Measurements from ENCODE around the gene DGKZ. TPM values are rescaled to one million over a fixed set of nuclear protein-coding genes. Genes with fewer than 3 reads are reported as not detected.

DGKZ gene
- total RNA-seq, 1 donor from 2014 or later: 53.6 TPM

DNA sequence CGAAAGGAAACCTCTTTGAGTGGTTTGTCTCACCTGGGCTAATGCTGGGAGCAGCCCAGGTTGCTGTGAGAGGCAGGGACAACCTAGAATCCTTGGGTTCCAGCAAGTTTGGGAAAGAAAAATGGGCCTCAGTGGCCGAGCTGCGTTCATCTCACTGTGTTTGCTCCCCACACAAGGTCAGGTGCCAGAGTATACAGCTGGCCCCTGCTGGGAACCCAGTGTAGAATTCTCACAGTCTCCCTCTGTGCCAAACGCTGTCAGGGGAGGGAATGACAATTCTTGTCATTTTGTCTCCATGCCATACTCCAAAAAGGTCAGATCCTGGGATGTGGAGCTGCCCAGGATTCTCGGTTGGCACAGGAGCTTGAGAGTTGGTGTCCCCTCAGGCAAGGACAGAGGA lies 4.3 kb downstream of the DGKZ start:
- CTCF ChIA-PET: interaction anchor here (1.3 to 2.1 kb wide), 3 partner anchors 10 to 17 kb away, joined by 3 to 9 read pairs (median 5); no protein-coding TSS in a partner anchor
- intact Hi-C loops (cut with micrococcal nuclease): no loop called here
- TF ChIP-seq, protein P1, sequence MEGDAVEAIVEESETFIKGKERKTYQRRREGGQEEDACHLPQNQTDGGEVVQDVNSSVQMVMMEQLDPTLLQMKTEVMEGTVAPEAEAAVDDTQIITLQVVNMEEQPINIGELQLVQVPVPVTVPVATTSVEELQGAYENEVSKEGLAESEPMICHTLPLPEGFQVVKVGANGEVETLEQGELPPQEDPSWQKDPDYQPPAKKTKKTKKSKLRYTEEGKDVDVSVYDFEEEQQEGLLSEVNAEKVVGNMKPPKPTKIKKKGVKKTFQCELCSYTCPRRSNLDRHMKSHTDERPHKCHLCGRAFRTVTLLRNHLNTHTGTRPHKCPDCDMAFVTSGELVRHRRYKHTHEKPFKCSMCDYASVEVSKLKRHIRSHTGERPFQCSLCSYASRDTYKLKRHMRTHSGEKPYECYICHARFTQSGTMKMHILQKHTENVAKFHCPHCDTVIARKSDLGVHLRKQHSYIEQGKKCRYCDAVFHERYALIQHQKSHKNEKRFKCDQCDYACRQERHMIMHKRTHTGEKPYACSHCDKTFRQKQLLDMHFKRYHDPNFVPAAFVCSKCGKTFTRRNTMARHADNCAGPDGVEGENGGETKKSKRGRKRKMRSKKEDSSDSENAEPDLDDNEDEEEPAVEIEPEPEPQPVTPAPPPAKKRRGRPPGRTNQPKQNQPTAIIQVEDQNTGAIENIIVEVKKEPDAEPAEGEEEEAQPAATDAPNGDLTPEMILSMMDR (IDR thresholded peaks at IDR 0.05): no peak
- Mint-ChIP-seq H3K27ac (no peak overlapping the region), H3K4me1 (peaks cover 41% of the 10 kb centered on the region), H3K4me3 (no peak overlapping the region), H3K27me3 (no peaks in the 10 kb centered on the region), H3K36me3 (ENCODE audit: low read depth) (peaks cover 12% of the 10 kb centered on the region), H3K9me3 (no peaks in the 10 kb centered on the region)
- no peak for ATAC-seq (ENCODE audit: low read depth)
- POLR2A ChIA-PET: interaction anchor here (0.6 to 1.2 kb wide), 2 partner anchors 9 to 884 kb away, joined by 3 to 5 read pairs; no protein-coding TSS in a partner anchor
- DNase-seq: no peak

GRCh38 chr11:46352063-46352841 lies 5.0 kb downstream of the DGKZ start:
- Mint-ChIP-seq H3K27me3 (no peaks in the 10 kb centered on the region), H3K36me3 (ENCODE audit: low read depth) (peaks cover 12% of the 10 kb centered on the region), H3K9me3 (no peaks in the 10 kb centered on the region), H3K4me1 (peaks cover 36% of the 10 kb centered on the region), H3K27ac (no peak overlapping the region), H3K4me3 (no peak overlapping the region)
- CTCF ChIA-PET: interaction anchor here (1.3 to 2.1 kb wide), 3 partner anchors 9 to 16 kb away, joined by 3 to 9 read pairs (median 5); no protein-coding TSS in a partner anchor
- TF ChIP-seq, protein P1 (IDR thresholded peaks at IDR 0.05): no peak
- no peak for DNase-seq
- ATAC-seq (ENCODE audit: low read depth): no peak
- POLR2A ChIA-PET: interaction anchor here (0.6 to 1.2 kb wide), 2 partner anchors 9 to 884 kb away, joined by 3 to 5 read pairs; no protein-coding TSS in a partner anchor
- intact Hi-C loops (cut with micrococcal nuclease): no loop called here

DNA sequence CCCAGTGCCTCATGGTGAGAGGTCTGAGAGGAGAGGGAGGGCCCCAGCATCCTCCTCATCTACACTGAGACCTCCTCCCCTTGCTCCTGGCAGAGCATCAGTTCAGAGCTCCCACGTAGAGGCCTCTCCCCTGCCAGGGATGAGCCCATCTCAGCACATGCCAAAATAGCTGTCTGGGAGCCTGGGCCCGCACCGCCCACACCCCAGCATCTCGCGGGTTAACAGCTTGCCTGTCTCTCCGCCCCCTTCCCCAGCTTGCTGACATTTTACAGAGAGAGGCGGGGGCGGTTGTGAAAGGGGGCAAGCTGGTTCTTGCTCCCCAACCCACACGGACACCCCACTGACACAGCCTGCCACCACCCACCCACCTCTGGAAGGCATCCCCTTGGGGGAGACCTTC lies 6.4 kb downstream of the DGKZ start:
- peaks cover 12% of the 10 kb centered on the region for H3K36me3 Mint-ChIP-seq (ENCODE audit: low read depth)
- CTCF ChIA-PET: interaction anchor here (1.1 kb wide), 1 partner anchor 15 kb away, joined by 3 read pairs; no protein-coding TSS in a partner anchor
- TF ChIP-seq, protein P1 (IDR thresholded peaks at IDR 0.05): no peak
- DNase-seq: no peak
- no peak for ATAC-seq (ENCODE audit: low read depth)
- no peaks in the 10 kb centered on the region for H3K9me3 Mint-ChIP-seq
- no peaks in the 10 kb centered on the region for H3K27me3 Mint-ChIP-seq
- H3K27ac Mint-ChIP-seq: no peak overlapping the region
- no peak overlapping the region for H3K4me3 Mint-ChIP-seq
- H3K4me1 Mint-ChIP-seq: peaks cover 28% of the 10 kb centered on the region
- intact Hi-C loops (cut with micrococcal nuclease): no loop called here
- POLR2A ChIA-PET: no interaction called here

GRCh38 chr11:46356924-46357482 lies 9.7 kb downstream of the DGKZ start:
- ATAC-seq (ENCODE audit: low read depth) (no peak), DNase-seq (no peak)
- Mint-ChIP-seq H3K36me3 (ENCODE audit: low read depth) (peaks cover 12% of the 10 kb centered on the region), H3K27ac (no peak overlapping the region), H3K4me1 (peaks cover 24% of the 10 kb centered on the region), H3K27me3 (no peaks in the 10 kb centered on the region), H3K9me3 (no peaks in the 10 kb centered on the region), H3K4me3 (no peak overlapping the region)
- TF ChIP-seq, protein P1 (IDR thresholded peaks at IDR 0.05): no peak
- intact Hi-C loops (cut with micrococcal nuclease): no loop called here
- CTCF ChIA-PET: no interaction called here
- POLR2A ChIA-PET: no interaction called here

GRCh38 chr11:46357483-46357936 lies 10.2 kb downstream of the DGKZ start:
- no peak for ATAC-seq (ENCODE audit: low read depth)
- intact Hi-C loops (cut with micrococcal nuclease): no loop called here
- TF ChIP-seq, protein P1 (IDR thresholded peaks at IDR 0.05): no peak
- ChIA-PET CTCF (interaction anchor here (1.6 kb wide), 1 partner anchor 10 kb away, joined by 5 read pairs; the partner anchor contains the start of gene DGKZ), POLR2A (no interaction called here)
- Mint-ChIP-seq H3K36me3 (ENCODE audit: low read depth) (peaks cover 12% of the 10 kb centered on the region), H3K4me1 (peaks cover 28% of the 10 kb centered on the region), H3K9me3 (no peaks in the 10 kb centered on the region), H3K27ac (no peak overlapping the region), H3K4me3 (no peak overlapping the region), H3K27me3 (no peaks in the 10 kb centered on the region)
- no peak for DNase-seq

Data from activated B cell treated with CpG ODN at 0.5 μM for 24 hours (primary cell).